Inflammatory macrophage treated with lipopolysaccharide for 4 hours (primary cell): ENCODE data around the gene PEMT.

ENCODE experiments used
- DNase-seq: peaks from one replicate; pipeline ENCODE4 v3.0.0-alpha.2; 2020

The PEMT gene

DNA sequence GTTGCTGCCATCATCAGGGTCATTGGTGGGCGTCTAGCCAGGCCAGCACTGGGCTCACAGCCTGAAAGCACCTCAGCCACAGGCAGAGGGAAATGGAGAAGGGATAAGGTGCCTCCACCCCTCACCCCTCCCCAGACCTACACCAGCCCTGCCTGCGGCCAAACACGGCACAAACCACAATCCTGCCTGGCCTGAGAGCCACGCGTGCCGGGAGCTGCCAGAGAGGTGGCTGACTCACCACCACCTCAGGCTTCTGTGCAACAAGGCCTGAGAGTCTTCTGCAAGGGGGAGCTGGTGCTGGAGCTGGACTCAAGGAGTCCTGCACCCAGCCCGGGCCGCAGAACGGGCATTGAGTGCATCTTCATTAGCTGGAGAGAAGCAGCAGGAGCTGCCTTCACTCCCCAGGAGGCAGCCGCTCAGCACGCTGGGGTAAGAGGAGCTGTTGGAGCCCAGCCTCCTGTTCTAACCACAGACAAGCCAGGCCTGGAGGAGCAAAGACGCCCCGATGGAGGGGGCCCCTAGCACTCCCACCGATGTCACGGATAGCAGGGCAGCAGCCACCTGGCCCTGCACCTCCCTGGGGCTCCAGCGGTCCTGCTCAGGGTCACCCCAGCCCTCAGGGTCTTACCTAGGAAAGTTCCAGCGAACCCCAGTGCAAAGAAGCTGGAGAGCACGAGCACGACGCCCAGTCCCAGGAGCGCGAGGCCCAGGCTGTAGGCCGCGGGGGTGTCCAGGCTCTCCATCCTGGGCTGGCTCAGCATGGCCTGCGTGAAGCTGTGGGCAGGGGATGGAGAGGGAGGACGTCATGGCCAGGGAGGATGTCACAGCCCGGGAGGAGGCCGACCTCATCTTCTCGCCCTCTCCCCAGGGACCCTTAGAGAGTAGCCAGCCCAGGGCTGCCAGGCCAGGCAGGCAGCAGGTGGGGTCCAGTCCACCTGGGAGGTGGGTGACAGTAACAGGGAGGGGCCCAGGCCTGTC is 79.3 kb downstream of the PEMT start:
- no peak for DNase-seq

DNA sequence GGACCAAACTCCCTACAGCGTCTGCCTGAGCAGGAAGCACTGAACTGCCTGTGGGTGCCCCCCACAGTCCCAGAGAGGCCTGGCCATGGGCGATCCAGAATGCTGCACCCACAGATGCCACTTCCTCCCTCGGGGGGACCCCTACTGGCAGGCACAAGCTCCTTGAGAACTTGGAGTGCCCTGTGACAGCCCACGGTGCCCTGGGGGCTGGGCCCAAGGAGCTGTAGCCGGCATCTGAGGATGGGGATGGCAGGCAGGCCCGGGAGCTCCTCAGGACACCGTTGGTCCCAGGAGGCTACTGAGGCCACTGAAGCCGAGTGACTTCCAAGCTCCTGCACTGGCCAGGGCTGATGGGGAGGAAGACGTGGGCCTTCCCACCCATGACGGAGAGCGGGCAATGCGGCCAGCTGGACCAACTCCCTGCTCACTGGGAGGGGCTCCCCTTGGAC is 80.2 kb downstream of the PEMT start:
- DNase-seq = no peak

DNA sequence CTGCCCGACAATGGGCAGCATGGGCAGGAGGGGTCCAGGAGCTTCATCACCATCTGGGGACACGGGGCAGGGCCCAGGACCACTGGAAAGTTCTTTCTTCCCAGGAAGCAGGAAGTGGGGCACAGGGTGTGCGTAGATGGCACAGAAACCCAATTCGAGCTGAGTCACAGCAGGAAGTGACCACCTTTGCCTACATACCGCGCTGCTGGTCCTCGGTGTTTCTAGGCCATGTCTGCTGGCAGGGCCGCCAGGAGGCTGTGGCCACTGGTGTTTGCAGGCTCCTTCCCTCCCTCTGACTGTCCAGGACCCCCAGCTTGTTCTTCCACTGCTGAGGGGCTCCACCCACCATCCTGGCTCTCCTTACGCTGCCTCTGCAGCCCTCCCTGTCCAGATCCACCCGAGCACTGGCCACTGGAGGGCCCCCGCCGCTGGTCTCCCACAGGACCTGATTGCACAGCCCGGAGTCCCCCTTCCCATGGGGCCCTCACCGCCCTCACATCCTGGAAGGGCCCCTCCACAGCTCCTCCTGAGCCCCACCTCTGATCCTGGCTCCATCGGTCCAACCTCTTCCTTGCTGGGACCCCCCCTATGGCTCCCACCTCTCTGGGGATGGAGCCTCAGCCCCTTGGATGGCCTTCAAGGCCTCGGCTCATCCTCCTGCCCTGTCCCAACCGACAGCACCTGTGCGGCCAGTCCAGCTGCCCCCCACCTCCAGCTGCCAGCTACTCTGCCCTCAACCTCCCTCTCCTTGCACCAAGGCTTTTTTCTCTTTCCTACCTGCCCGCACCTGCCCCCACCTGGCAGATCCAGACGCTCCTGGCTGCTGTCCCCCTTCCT is 80.8 kb downstream of the PEMT start:
- DNase-seq = no peak

DNA sequence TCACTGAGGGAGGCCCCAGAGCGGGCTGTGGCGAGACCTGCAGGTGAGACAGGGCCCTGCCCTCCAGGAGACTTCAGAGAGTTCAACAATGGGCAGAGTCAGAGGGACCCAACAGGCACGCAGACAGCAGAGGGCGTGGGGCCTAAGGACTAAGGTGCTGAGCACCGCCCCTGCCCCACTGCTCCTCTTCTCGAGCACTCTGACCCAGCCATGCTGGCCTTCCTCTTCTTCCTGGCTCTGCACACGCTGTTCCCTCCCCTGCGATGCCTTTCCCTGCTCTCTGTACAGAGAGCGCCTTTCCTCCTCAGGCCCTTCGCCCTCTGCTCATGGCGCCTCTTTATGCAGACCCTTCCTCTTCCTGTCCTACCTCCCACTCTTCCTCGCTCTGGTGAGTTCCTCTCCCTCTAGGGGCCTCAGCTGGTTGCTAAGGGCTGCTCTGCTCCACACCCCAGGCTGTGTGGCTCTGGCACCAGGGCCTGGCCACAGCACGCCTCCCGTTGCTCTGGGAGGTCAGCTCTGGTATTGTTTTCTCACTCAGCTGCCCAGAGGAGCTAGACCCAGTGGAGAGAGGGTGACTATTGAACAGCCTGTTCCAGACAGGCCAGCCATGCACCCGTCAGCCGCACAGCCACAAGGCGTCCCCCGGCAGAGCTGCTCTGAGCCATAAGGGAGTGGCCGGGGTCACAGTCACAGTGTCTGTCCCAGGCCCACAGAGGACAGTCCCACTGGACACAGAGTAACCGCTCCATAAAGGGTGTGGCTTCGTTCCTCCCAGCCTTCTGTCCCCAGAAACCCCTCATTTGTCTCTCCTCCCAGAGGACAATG is 81.7 kb downstream of the PEMT start:
- DNase-seq = no peak

DNA sequence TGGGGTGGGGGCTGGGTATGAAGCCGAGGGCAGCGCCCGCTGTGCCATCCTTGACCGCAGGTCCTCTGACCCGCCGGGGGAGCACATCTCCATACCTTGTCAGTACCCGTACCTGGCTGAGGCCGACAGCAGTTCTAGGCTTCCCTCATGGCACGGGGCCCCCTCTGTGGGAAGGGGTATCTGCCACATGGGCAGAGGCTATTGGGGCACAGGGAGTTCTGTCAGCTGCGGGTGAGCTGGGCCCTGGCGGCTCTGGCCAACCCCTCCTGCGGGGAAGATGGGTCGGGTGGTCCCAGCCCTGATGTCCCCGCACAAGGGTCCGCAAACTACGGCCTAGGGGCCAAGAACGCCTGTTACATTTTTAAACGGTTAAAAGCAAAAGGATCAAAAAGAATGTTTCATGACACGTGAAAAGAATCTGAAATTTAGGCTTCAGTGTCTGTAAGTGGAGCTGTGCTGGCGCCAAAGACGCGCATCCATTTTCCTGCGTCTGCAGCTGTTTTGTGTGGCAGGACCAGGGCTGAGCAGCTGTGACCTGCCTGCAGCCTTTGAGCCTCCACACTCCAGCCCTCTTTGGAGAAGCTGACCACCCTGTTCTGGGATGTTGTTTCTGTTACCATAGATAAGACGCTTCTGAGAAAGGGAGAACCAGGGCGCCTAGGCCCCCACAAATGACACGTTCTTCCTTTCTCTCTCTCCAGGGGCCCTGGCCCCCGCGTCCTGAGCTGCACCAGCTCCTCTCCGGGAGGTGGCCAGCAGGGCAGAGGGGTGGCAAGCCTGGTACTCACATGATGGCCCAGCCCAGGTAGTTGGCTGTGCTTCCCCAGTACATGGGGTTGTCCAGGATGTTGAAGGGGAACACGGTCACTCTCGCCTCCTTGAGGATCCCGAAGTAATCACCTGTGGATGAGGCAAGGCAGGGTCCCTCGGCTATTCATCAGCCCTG is 82.6 kb downstream of the PEMT start:
- no peak for DNase-seq

DNA sequence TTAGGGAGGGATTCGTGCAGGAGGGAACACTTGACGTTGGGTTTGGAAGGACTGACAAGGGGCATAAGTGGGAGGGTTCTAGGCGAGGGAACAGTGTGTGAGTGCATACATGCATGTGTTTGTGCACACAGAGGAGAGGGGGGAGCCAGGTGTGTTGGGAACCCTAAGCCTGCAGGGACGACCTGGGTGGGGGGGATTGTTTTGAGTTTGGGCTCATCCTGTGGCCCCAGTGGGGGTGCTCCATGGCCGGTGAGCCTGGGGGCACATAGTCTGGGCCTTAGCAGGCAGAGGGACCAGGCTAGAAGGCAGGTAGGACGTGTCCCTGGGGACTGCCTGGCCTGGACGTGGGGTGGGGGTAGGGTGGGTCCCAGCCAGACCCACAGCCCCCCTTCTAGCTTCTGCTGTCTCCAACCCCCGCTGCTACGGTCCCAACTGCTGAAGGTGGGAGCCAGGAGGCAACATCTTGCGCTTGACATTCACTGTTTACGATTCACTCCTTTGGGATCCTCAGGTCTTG is 83.4 kb downstream of the PEMT start:
- DNase-seq = no peak

DNA sequence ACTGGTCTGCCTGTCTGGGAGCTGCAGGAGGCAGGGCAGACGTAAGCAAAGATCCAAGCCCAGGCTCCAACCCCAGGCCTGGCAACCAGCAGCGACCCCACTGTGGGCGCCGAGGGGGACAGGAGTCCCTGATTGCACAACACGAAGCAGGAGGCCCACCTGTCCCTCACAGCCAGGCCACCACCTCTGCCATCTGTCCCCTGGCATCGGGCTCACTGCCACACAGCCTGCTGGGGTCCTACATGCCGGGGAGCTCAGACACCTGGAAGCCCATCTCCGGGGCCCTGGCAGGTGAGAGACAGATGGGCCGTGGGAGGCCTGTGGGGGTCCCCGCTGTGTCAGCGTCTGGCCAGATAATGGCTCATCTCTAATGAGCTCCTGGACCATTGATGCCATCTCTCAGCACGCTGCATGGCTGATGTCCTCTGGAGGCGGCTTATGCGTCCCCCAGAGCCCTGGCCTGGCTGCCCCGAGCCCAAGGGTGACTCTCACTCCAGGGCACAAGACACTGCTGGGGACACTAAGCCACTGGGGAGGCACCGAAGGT is 84.0 kb downstream of the PEMT start:
- no peak for DNase-seq

DNA sequence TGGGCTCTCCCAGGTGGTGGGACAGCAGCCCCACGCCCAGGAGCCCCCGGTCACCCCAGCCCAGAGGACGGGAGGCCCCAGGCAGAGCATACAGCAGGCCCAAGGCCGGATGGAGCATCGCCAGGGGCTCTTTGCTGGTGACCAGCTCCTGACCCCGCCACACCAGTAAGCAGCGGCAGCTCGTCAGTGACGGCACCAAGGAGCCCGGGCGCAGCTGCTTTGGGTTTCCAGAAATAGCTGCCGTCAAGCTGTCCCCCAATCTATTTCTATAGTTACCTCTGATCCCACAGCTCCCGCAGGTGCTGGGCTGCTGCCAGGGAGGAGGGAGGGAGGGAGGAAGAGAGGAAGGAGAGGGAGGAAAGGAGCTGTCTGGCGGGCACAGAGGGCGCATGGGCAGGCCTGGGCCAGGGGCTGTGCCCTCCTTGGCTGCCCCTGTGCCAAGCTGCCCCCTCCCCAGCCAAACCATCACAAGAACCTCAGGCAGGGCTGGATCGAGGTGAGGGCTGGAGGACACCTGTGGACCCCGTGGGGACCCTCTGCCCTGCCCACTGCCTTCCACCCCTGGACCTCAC is 84.5 kb downstream of the PEMT start:
- no peak for DNase-seq

DNA sequence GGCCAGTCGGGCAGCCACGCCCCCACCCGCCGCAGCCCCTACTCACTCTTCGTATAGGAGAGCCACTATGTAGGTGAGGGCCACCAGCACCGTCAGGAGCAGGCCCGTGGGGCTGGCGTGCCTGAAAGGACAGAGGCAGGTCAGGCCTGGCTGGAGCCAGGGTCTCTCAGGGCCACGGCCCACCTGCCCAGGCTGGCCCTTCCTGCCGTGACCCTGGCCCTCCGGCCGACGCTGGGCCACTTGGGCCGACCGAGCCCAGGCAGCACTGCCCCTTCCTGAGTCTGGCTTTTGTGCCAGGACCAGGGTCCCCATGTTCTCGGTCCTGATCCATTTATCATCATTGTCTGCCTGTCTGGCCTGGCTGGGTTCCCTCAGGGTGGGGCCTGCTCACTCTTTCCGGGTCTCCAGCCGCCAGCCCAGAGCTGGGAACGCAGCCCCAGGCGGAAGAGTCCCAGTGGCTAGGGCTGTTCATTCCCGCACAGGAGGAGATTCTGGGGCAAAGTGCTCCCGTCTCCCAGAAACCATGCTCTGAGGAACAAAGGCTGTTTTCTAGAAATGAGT is 85.2 kb downstream of the PEMT start:
- no peak for DNase-seq

DNA sequence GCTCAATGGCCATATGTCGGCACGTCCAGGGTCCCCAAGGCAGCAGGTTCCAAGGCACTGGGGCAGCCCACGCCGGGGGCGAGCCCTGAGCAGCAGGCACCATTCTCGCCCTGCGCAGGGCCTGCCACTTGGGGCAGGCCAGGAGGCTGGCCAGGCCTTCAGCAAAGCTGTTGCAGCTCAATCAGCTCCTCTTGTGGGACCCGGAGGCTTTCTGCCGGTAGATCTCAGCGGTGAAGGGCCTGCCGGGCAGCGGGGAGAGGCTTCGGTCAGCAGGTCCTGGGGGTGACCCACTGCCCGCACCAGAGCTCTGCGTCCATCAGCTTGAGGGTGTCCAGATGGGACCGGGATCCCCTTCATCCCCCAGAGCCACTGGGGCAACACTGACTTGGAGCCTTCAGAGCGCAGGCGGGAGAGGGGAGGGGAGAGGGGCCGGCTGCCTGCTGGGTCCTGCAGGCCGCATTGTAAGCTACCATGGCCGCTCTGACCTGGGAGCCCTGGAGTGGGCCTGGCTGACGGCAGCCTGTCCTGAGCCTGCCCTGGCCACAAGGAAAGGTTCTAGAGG is 85.8 kb downstream of the PEMT start:
- DNase-seq = no peak

DNA sequence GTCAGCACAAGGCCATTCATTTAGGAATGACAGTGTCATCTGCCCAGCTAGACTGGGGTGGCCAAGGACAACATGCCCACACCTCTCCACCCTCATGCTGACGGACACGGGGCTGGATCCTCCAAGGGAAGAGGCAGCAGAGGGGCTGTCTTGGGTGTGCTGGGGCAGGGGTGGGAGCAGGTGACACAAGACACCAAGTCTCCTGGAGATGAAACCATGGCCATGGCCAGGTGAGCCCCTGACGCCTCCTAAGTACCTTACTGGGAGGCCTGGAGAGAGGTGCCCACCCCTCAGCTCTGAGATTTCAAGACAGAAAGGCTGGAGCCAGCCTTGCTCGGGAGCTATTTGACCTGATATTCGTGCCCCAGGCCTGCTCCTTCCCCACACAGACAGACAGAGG is 86.4 kb downstream of the PEMT start:
- DNase-seq = no peak

DNA sequence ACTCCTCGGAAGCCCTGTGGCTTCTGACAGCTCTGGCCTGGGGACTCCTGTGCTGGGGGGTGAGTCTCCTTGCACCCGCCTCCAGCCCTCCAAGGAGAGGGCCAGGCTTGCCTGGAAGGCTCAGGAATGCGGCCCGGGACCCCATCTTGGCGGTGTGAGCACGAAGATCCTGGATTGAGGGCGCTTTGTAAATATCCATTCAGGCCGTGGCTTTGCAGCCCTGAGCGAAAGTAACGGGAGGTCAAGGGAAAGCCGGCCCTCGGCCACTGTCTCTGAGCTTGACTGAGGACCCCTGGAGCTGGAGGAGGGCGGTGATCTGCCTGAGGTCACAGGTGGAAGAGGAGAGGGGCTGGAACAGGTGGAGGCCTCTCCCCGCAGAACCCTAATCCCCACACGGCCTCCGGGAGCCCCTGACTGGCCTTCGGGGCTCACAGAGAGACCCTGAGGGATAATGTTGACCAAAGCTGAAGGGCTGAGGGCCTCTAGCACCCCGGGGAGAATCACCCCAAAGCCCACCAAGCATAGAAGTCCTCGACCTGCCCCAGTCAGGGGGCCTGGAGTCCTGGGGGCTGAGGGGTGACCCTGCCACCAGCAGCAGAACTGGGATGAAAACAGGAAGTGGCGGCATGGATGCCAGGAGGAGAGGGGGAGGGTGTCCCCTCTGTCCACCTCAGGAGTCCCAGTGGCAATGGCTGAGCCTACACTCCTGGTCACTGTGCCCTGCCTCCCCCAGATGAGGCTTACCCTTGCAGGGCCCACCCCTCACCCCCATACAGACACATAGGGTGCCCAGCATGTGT is 87.0 kb downstream of the PEMT start:
- no peak for DNase-seq

DNA sequence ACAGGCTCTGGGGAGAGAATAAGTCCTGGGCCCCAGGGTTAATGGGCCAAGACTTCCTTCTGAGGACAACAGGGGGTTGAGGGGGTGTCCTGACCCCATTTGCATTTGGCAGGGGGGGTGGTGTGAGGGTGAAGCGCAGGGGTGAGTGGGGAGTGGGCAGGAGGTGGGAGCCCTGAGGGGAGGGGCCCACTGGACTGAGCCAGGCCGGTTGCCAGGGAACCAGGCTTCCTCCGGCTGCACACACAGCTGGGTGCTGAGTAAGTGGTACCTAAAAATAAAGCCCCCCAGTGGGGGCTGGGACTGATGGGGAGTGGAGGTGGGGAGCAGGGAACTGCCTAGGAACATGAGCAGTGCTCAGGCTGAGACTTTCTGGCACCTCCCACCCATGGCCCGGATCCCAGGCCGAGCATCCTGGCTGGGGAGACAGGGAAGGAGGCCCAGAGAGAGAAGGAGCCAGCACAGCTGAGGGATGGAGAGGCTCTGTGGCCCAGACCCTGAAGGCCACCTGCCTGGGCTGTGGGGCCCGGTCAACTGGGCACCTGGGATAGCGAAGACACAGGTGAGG is 87.9 kb downstream of the PEMT start:
- DNase-seq = no peak

DNA sequence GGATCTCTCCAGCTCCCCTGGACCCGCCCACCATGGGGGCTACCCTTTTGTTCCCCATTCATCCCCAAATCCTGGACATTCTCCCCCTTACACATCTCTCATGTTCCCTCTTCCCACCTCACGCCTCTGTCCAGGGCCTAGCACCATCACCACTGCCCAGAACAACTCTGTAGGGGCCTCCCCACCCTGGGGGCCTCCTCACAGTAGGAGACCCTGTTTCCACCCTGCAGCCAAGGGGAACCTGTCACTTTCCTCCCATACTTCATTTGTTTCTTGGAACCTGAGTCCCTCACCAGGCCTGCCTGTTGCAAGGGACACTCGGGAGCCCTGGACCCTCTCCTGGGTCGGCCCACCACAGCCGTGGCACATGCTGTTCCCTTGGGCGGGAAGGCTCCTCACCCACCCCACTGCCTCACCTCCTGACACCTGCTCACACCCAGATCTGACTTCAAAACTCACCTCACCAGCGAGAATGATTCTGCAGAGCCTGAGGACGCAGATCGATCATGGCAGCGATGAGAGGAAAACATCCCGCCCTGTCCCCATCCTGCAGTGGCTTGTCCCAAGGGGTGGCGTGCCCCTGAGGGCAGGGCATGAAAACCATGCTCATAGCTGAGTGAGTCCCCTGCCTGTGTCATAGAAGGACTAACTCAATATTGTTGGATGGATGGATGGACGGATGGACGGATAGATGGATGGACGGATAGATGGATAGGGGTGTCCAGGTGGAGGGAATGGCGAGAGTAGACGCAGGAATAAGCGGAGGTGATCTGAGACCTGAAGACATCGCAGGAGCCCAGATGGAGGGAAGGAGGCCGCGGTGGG is 88.6 kb downstream of the PEMT start:
- DNase-seq = no peak

DNA sequence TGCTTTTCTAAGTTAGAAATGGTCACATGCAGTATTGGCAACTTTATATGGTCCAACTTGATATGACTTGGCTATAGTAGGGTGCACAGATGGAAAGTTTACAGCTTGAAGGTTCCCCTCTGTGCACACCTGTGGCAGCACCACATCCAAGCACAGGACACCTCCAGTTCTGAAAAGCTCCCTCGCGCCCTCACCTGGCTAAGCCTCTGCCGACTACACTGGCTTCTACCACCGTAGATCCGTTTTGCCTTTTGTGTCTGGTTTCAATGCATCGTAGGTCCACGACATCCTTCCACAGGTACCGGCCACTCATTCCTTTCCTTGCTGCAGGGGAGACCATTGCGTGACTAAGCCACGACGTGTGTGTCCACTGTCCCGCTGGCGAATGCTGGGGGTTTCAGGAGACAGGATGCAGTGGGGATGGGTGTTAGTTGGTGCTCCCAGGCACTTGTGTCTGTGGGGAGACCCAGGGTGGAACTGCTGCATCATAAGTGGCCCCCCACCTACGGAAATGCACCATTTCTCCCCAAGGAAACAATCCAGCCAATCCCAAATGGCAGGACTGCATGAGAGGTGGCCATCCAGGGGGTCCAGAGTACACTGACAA is 90.4 kb downstream of the PEMT start:
- peak; percentile 14 for DNase-seq

DNA sequence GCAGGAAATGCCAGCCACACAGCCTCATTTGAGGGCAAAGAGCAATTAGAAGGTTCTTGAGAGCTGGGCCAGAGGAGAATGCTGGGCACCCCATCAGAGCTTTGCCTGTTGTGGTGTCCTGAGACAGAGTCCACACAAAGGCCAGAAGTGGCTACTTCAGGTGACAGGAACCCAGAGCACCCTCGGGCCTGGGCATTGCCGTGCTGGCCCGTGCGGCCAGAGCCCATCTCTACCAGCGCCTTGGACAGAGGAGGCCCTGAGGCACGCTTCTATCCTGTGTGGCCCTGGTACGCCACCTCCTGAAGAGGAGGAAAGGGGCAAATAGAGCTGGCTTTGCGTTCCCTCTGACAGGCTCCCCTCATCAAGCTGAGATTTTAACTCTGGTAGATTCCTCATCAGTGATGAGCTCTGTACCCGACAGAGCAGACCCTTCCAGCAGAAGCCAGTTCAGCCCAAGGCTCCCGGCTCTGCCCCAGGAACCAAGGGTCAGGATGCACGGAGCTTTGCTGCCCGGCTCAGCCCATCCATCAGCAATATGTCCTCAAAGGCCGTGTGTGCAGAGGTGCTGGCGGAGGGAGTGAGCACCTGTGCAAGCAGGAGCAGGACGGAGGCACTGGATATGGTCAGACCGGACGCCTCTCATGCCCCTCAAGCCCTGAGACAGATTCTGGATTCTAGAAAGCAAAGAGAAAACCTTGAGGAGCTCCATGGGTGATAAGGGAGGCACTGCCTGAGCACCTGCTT is 91.9 kb downstream of the PEMT start:
- DNase-seq = no peak
